AG08395 (cell line): ENCODE data around the gene BNC2.

Source experiments
- DNase-seq: peaks from one replicate; pipeline ENCODE4 v3.0.0; 2012; ENCODE audit warnings: mixed read lengths, low spot score

BNC2 gene

GRCh38 chr9:16595227-16595626, 275.2 kb downstream of the BNC2 start:
- no peak for DNase-seq

- no peak for DNase-seq
Measured at GRCh38 chr9:16594787-16595186, 275.7 kb downstream of the BNC2 start.

- DNase-seq = no peak
Measured at GRCh38 chr9:16593746-16594145, 276.7 kb downstream of the BNC2 start.

GRCh38 chr9:16591092-16591491, 279.4 kb downstream of the BNC2 start:
- no peak for DNase-seq

GRCh38 chr9:16585591-16585990, 284.9 kb downstream of the BNC2 start:
- no peak for DNase-seq

GRCh38 chr9:16579872-16580432, 290.5 kb downstream of the BNC2 start:
- no peak for DNase-seq

GRCh38 chr9:16575986-16576245, 294.6 kb downstream of the BNC2 start:
- DNase-seq = no peak

- peak; percentile 4 for DNase-seq
Measured at GRCh38 chr9:16575142-16575985, 295.1 kb downstream of the BNC2 start.

- DNase-seq = no peak
Measured at GRCh38 chr9:16572005-16572734, 298.3 kb downstream of the BNC2 start.

- no peak for DNase-seq
Measured at GRCh38 chr9:16571127-16571802, 299.2 kb downstream of the BNC2 start.

- DNase-seq = no peak
Measured at GRCh38 chr9:16563446-16563845, 307.0 kb downstream of the BNC2 start.

GRCh38 chr9:16561121-16561520, 309.3 kb downstream of the BNC2 start:
- DNase-seq = no peak

- DNase-seq = no peak
Measured at GRCh38 chr9:16559418-16560188, 310.9 kb downstream of the BNC2 start.

GRCh38 chr9:16555802-16556201, 314.7 kb downstream of the BNC2 start:
- DNase-seq = no peak

GRCh38 chr9:16553869-16554540, 316.5 kb downstream of the BNC2 start:
- DNase-seq = no peak

GRCh38 chr9:16552252-16552651, 318.2 kb downstream of the BNC2 start:
- DNase-seq = no peak

GRCh38 chr9:16551692-16552091, 318.8 kb downstream of the BNC2 start:
- DNase-seq = no peak

- no peak for DNase-seq
Measured at GRCh38 chr9:16545639-16546038, 324.8 kb downstream of the BNC2 start.

GRCh38 chr9:16544842-16545241, 325.6 kb downstream of the BNC2 start:
- no peak for DNase-seq

- no peak for DNase-seq
Measured at GRCh38 chr9:16543686-16544085, 326.8 kb downstream of the BNC2 start.

GRCh38 chr9:16543225-16543624, 327.2 kb downstream of the BNC2 start:
- DNase-seq = no peak
